Stimulated activated memory B cell treated with anti-CD40 and anti-IgM and Interleukin-4, amounts not matched to agents 10 μg/mL and 1 μg/mL and 100 μg/mL, for 72 hours (primary cell): ENCODE data around the gene UGT1A6.

Source experiments
- ATAC-seq: fragments of 150-1000 bp; cut with Tn5 transposase; 2 replicates; pipeline ENCODE4 v1.10.0; 2021
- H3K27ac Mint-ChIP-seq: one replicate; pipeline ENCODE4 v1.8.0; 2022; ENCODE audit warnings: mild to moderate bottlenecking, mixed read lengths
- H3K27me3 Mint-ChIP-seq: one replicate; pipeline ENCODE4 v1.8.0; 2022; ENCODE audit warnings: mixed read lengths
- H3K36me3 Mint-ChIP-seq: one replicate; pipeline ENCODE4 v1.8.0; 2022; ENCODE audit warnings: mixed read lengths
- H3K4me1 Mint-ChIP-seq: one replicate; pipeline ENCODE4 v1.8.0; 2022; ENCODE audit warnings: mixed read lengths
- H3K4me3 Mint-ChIP-seq: one replicate; pipeline ENCODE4 v1.8.0; 2022; ENCODE audit warnings: mild to moderate bottlenecking, moderate library complexity, mixed read lengths
- H3K9me3 Mint-ChIP-seq: one replicate; pipeline ENCODE4 v1.8.0; 2022; ENCODE audit warnings: mixed read lengths

Gene UGT1A6

GRCh38 chr2:233674995-233675394, 17.7 kb upstream of the UGT1A6 start:
- Mint-ChIP-seq H3K27ac (no peak overlapping the region), H3K4me3 (no peak overlapping the region), H3K4me1 (no peaks in the 10 kb centered on the region), H3K9me3 (no peaks in the 10 kb centered on the region), H3K27me3 (peaks cover 16% of the 10 kb centered on the region), H3K36me3 (no peaks in the 10 kb centered on the region)
- no peak for ATAC-seq

DNA sequence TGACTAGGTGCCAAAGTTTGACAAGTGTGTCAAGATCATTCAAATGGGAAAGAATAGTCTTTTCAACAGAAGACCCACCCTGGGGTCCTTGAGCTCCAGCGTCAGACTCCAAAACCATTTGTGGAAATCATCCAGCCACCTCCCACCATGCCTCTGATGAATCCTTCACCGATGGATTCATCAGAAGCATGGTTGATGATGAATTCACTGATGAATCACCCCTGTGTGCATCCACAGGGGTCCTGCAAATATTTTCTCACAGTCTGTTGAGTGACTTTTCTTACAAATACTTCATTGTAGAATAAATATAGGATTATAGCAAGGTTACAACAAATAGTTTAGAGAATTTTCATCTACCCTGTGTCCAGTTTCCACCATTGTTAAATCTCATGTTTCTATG, 16.6 kb upstream of the UGT1A6 start:
- H3K9me3 Mint-ChIP-seq: no peaks in the 10 kb centered on the region
- peaks cover 19% of the 10 kb centered on the region for H3K27me3 Mint-ChIP-seq

DNA sequence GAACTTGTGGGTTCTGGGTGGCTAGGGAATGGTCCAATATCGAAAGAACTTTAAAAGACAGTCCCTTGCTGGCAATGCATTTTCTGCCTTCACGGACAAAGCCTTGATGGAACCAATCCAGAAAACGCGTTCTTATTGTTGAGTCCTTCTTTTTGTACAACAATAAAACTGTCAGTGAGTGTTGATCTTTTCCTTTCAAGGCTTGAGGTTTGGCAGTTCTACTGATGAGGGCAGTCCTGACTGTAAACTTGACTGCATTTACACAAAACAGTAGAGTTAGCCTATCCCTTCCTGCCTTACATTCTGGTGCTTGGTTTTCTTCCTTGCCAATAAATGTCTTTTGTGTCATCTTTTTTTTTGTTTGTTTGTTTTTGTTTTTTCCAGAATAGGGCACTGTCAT, 13.5 kb upstream of the UGT1A6 start:
- no peak overlapping the region for H3K27ac Mint-ChIP-seq
- no peak for ATAC-seq
- no peaks in the 10 kb centered on the region for H3K9me3 Mint-ChIP-seq
- no peaks in the 10 kb centered on the region for H3K4me1 Mint-ChIP-seq
- peaks cover 19% of the 10 kb centered on the region for H3K27me3 Mint-ChIP-seq
- H3K4me3 Mint-ChIP-seq: no peak overlapping the region
- H3K36me3 Mint-ChIP-seq: no peaks in the 10 kb centered on the region

More for the DNA sequence above, 16.6 kb upstream of the UGT1A6 start:
- H3K27ac Mint-ChIP-seq: no peak overlapping the region
- no peak for ATAC-seq
- H3K36me3 Mint-ChIP-seq: no peaks in the 10 kb centered on the region
- H3K4me3 Mint-ChIP-seq: no peak overlapping the region
- H3K4me1 Mint-ChIP-seq: no peaks in the 10 kb centered on the region

- no peak overlapping the region for H3K4me3 Mint-ChIP-seq
- H3K4me1 Mint-ChIP-seq: no peaks in the 10 kb centered on the region
- H3K9me3 Mint-ChIP-seq: no peaks in the 10 kb centered on the region
- no peaks in the 10 kb centered on the region for H3K36me3 Mint-ChIP-seq
- H3K27me3 Mint-ChIP-seq: peaks cover 19% of the 10 kb centered on the region
- no peak overlapping the region for H3K27ac Mint-ChIP-seq
- no peak for ATAC-seq
Observed at GRCh38 chr2:233680361-233681045, 12.2 kb upstream of the UGT1A6 start.

- H3K9me3 Mint-ChIP-seq: no peaks in the 10 kb centered on the region
- no peak within 1 kb of the TSS for H3K4me3 Mint-ChIP-seq
- peaks cover 19% of the 10 kb centered on the region for H3K27me3 Mint-ChIP-seq
- H3K4me1 Mint-ChIP-seq: no peaks in the 10 kb centered on the region
- H3K27ac Mint-ChIP-seq: no peak within 1 kb of the TSS
- no peaks in the 10 kb centered on the region for H3K36me3 Mint-ChIP-seq
- ATAC-seq: no peak
Observed at GRCh38 chr2:233681521-233682099, 11.1 kb upstream of the UGT1A6 start, which contains the start of gene UGT1A7. TSS of gene UGT1A7 (plus strand) at chr2:233681901. CDS start at chr2:233681938, 37 bp downstream.

- ATAC-seq: no peak
- Mint-ChIP-seq H3K27ac (no peak overlapping the region), H3K4me1 (peaks cover 6% of the 10 kb centered on the region), H3K36me3 (no peaks in the 10 kb centered on the region), H3K4me3 (no peak overlapping the region), H3K9me3 (no peaks in the 10 kb centered on the region), H3K27me3 (peaks cover 7% of the 10 kb centered on the region)
Observed at GRCh38 chr2:233684640-233685039, 8.1 kb upstream of the UGT1A6 start.

DNA sequence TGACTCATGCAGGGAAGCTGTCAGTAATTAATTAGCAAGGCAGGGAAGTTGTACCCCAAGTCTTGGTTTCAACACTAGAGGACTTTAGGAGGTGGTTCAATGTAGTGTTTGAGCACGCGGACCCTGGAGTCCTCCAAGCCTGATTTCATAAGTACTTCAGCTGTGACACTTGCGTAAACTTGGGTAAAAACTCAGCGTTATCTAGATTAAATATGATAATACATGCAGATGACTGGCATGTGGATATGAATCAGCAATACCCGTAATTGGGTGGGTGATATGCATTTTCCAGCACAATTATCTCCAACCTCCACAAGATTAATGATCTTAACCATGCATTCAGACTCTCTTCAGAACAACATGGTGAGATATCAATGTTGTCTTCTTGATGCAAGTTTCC, 5.8 kb upstream of the UGT1A6 start:
- H3K36me3 Mint-ChIP-seq: no peaks in the 10 kb centered on the region
- H3K4me1 Mint-ChIP-seq: peaks cover 6% of the 10 kb centered on the region
- no peak overlapping the region for H3K4me3 Mint-ChIP-seq
- no peak for ATAC-seq
- H3K27me3 Mint-ChIP-seq: no peaks in the 10 kb centered on the region
- H3K9me3 Mint-ChIP-seq: no peaks in the 10 kb centered on the region
- no peak overlapping the region for H3K27ac Mint-ChIP-seq

GRCh38 chr2:233688341-233688740, 4.3 kb upstream of the UGT1A6 start:
- H3K27ac Mint-ChIP-seq: no peak overlapping the region
- no peaks in the 10 kb centered on the region for H3K27me3 Mint-ChIP-seq
- no peaks in the 10 kb centered on the region for H3K9me3 Mint-ChIP-seq
- H3K36me3 Mint-ChIP-seq: no peaks in the 10 kb centered on the region
- H3K4me1 Mint-ChIP-seq: peaks cover 6% of the 10 kb centered on the region
- no peak for ATAC-seq
- no peak overlapping the region for H3K4me3 Mint-ChIP-seq

GRCh38 chr2:233689031-233689430, 3.7 kb upstream of the UGT1A6 start:
- no peak overlapping the region for H3K27ac Mint-ChIP-seq
- H3K9me3 Mint-ChIP-seq: no peaks in the 10 kb centered on the region
- ATAC-seq: peak; percentile 54
- no peaks in the 10 kb centered on the region for H3K36me3 Mint-ChIP-seq
- H3K4me3 Mint-ChIP-seq: no peak overlapping the region
- no peaks in the 10 kb centered on the region for H3K27me3 Mint-ChIP-seq
- peaks cover 6% of the 10 kb centered on the region for H3K4me1 Mint-ChIP-seq

DNA sequence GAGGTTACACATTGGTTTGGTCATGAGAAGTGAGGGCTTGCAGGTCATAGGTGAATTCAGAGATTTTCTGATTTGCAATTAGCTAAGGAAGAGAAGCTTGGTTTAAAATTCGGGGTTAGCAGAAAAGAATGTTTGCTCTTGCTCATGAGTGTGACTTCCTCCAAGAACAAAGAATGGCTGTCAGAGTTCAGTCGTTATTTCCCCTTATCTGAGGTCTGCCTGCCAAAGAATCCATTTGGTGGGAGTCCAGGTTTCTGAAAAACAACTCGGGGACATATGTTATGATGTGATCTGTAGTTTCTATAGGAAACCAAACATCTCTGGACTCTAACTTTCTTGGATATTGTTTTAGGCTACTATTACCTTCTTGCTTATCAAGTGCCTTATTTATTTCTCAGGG, 3.2 kb upstream of the UGT1A6 start:
- H3K27me3 Mint-ChIP-seq: no peaks in the 10 kb centered on the region
- H3K9me3 Mint-ChIP-seq: no peaks in the 10 kb centered on the region
- no peak overlapping the region for H3K27ac Mint-ChIP-seq
- H3K36me3 Mint-ChIP-seq: no peaks in the 10 kb centered on the region
- ATAC-seq: no peak
- H3K4me3 Mint-ChIP-seq: no peak overlapping the region
- peaks cover 6% of the 10 kb centered on the region for H3K4me1 Mint-ChIP-seq

DNA sequence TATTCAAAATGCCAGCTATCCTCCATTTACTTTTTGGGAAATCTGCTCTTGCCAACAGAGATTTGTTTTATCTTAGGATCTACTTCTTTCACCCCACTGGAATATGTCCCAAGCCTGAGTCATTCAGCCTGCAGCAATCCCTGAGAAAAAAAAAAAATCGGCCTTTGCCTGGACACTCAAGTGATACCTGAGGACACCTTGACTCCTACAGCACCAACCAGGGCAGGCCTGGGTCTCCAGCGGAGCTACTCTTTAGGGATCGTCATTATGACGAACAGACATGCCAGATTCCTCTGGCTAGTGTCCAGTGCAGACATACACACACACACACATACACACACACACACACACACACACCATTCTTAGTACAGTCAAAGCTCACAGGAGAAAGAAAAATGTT, 2.2 kb upstream of the UGT1A6 start:
- H3K9me3 Mint-ChIP-seq: no peaks in the 10 kb centered on the region
- H3K27me3 Mint-ChIP-seq: no peaks in the 10 kb centered on the region
- no peak overlapping the region for H3K4me3 Mint-ChIP-seq
- no peak for ATAC-seq
- H3K36me3 Mint-ChIP-seq: no peaks in the 10 kb centered on the region
- peaks cover 6% of the 10 kb centered on the region for H3K4me1 Mint-ChIP-seq
- H3K27ac Mint-ChIP-seq: no peak overlapping the region

- Mint-ChIP-seq H3K36me3 (no peaks in the 10 kb centered on the region), H3K27me3 (no peaks in the 10 kb centered on the region), H3K4me3 (no peak overlapping the region), H3K9me3 (no peaks in the 10 kb centered on the region), H3K27ac (no peak overlapping the region), H3K4me1 (peaks cover 12% of the 10 kb centered on the region)
- no peak for ATAC-seq
Observed at GRCh38 chr2:233691443-233692433, 952 bp upstream of the UGT1A6 start.

DNA sequence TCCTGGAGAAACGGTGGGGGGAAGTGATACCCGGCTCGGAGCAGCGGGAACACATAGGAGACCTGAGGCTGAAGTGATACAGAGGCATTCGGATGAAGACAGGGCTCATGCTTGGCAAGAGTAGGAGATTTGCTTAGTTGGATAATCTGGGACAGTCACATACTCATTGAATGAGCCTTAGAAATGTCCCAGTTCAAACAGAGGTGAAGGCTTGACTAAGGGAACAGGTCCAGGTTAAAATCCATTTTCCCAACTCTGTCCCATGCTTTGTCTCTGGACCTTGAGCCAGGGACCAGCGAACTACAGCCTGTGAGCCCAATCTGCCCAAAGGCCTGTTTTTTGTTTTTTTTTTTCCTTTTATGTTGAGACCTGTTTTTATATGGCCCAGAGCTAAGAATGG, 1.3 kb downstream of the UGT1A6 start:
- peaks cover 12% of the 10 kb centered on the region for H3K27me3 Mint-ChIP-seq
- H3K9me3 Mint-ChIP-seq: no peaks in the 10 kb centered on the region
- peaks cover 11% of the 10 kb centered on the region for H3K4me1 Mint-ChIP-seq
- H3K4me3 Mint-ChIP-seq: no peak overlapping the region
- ATAC-seq: no peak
- no peaks in the 10 kb centered on the region for H3K36me3 Mint-ChIP-seq
- no peak overlapping the region for H3K27ac Mint-ChIP-seq

DNA sequence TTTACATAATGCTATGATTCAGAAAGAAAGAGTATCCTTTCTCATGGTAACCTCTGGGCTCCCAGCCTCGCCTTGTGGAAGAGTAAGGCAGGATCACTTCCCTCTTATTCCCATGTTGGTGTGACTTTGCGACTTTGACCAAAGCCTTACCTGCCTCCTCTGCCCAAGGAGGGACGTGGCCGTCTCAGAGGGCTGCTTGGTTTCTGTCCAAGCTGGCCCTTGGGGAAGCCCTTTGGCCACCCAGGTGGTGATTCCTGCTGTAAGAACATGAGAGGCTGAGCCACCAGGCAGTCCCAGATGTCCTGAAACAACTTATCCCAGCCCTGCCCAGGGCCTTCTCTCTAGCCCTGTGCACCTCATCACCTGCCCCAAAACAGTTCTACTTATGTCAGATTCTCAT, 6.0 kb downstream of the UGT1A6 start:
- Mint-ChIP-seq H3K4me3 (no peak overlapping the region), H3K27me3 (peaks cover 25% of the 10 kb centered on the region), H3K36me3 (no peaks in the 10 kb centered on the region), H3K9me3 (peaks cover 3% of the 10 kb centered on the region), H3K4me1 (peaks cover 6% of the 10 kb centered on the region), H3K27ac (no peak overlapping the region)
- ATAC-seq: no peak

DNA sequence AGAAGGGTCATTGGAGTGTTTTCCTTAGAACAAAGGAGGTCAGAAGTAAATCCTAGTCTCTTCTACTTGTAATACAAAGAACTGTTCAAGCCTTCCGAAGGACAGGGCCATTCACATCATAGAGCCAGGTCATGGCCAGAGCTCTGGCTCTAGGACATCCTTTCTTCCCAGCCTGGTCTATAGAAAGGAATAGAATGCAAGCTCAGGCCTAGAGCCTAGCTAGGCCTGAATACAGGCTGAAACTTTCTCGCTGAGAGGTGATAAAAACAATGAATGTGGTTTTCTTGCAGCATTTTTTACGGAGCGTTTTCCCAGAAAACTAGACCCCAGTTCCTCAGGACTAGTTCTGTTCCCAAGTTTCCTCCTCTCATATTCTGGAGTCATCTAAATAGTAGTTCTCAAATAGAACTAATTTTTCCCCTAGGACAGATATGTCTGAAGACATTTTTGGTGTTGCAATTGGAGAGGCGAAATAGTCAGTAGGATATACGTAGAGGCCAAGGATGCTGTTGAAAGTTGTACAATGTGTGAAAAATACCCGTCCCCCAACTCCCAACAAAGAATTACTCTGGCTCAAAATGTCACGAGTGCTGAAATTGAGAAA, 6.8 kb downstream of the UGT1A6 start:
- Mint-ChIP-seq H3K36me3 (peaks cover 6% of the 10 kb centered on the region), H3K9me3 (peaks cover 6% of the 10 kb centered on the region), H3K4me1 (peaks cover 6% of the 10 kb centered on the region), H3K4me3 (no peak overlapping the region), H3K27ac (no peak overlapping the region), H3K27me3 (peaks cover 32% of the 10 kb centered on the region)
- ATAC-seq: no peak
